Activated effector memory CD4-positive, alpha-beta T cell treated with anti-CD3 and anti-CD28 coated beads, Interleukin-2, amount 50 U/mL, for 16 hours (primary cell): ENCODE measurements around the gene ZNF649.
"Not testable (repeated sequence)": the region's sequence is repeated elsewhere in the genome, so short reads cannot be mapped to it uniquely, and the experiment has no call there.

Source experiments
- DNase-seq: peaks from one replicate; pipeline ENCODE4 v3.0.0-alpha.2; 2020

The ZNF649 gene

DNA sequence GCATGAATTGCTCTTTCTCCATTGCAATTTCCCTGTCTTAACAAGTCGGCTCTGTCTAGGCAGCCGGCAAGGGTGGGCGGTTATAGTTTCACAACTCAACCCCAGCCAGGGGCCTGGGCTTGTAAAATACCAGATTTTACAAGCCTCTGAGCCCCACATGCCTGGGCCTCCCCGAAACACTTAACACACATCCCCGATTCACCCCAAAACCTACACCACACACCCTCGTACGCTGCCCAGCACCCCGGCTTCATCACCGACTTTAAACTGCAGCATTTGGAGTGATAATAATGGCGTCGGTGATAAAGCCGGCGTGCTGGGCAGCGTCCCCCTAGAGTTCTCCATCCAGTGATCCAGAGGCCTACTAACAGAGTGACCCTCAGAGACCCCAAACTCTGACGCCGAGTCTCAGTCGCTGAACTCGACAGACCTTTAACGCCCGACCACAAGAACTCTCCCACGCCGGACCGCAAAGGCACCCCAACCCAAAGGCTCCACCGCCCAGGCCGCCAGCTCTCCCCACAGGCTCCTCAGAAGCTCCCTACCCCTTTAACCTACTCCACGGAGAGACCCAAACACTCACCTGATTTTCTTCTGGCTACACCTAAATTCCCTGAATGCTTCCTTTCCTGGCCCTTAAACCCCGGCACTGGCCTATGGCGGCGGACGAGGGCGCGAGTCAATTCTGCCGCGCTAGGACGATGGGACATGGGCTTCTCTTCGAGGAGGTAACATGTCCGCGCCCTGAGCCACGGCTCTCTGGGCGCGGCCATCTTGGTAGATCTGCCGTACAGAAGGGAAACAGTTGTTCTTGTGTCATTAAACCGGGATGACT is at the start of gene ZNF649:
TSS of gene ZNF649 (minus strand) at position 687 of the 835 bp plus-strand sequence. CDS start 4,910 bp downstream, outside the sequence.
- peak; percentile 92 for DNase-seq

DNA sequence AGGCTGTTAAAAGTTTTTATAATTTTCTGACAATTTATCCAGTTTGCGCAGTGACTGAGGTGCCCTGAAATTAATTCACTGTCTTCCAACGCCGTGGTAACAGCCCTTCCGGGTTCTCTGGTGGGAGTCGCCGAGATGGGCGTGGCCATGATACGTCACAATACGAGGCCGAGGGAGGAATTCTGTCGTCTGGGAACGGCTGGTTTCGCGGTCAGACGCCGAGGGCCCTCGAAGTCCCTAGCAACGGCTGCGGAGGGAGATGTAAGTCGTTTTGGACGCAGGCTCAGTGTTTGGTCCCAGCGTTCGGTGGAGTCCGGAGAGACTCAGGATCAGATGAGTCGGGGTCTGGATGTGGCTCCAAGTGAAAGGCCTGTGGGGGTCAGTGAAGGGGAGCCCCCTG is 44.2 kb upstream of the ZNF649 start:
- DNase-seq: no peak

DNA sequence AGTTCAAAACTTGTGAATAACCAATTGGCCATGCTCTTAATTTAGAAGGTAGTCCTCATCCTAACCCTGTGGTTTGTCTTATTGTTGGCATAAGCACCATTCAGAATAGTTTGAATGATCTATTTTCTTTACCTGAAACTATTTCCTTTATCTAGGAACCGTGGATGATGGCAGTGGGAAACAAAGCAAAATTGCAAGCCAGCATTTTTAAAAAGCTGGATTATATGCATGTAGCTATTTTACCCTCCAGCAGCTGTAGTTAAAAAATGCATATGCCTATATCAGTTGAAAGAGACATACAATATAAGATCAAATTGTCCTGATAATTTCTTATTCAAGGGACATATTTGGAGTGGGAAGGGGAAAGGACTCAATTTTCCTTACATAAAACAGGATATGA is 41.8 kb upstream of the ZNF649 start:
- DNase-seq: no peak

DNA sequence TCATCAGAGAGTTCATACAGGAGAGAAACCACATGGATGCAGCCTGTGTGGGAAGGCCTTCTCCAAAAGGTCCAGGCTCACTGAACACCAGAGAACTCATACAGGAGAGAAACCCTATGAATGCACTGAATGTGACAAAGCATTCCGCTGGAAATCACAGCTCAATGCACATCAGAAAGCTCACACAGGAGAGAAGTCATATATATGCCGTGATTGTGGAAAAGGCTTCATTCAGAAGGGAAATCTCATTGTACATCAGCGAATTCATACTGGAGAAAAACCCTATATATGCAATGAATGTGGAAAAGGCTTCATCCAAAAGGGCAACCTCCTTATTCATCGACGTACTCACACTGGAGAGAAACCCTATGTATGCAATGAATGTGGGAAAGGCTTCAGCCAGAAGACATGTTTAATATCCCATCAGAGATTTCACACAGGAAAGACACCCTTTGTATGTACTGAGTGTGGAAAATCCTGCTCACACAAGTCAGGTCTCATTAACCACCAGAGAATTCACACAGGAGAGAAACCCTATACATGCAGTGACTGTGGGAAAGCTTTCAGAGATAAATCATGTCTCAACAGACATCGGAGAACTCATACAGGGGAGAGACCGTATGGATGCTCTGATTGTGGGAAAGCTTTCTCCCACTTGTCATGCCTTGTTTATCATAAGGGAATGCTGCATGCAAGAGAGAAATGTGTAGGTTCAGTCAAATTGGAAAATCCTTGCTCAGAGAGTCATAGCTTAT is 40.2 kb upstream of the ZNF649 start:
- no peak for DNase-seq

DNA sequence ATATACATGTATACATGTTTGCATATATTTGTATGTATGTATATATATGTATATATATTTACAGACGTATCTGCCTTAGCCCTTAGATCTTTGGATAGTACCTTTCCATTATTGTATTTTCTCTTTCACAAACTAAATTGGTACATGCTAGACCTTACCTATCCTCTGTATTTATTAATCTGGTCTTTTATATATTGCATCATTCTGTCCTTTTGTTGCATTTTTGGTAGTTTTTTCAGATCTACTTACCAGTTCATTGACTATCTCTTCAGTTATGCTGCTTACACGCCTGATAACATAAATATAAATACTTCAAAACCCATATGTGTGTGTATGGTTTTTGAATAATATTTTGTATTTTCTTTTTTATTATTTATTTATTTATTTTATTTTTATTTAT is 34.1 kb upstream of the ZNF649 start:
- DNase-seq: no peak

DNA sequence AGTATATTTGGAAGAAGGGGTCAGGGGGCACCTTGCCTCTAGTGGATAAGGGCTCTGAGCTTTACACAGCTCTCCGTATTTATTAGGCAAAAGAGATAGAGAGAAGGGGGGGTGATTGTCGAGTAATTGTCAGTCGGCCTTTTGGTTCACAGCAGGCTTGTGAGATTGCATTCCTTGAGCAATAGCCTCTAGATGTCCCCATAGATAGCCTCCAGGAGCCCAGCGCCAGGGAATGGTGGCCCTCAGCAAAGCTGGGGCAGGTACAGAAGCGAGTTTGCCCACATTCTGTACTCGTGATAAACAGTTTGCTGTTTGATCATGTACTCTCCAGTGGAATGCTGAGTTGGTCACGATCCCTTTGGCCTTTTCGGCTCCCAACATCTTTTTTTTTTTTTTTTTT is 27.1 kb upstream of the ZNF649 start:
- DNase-seq: no peak

DNA sequence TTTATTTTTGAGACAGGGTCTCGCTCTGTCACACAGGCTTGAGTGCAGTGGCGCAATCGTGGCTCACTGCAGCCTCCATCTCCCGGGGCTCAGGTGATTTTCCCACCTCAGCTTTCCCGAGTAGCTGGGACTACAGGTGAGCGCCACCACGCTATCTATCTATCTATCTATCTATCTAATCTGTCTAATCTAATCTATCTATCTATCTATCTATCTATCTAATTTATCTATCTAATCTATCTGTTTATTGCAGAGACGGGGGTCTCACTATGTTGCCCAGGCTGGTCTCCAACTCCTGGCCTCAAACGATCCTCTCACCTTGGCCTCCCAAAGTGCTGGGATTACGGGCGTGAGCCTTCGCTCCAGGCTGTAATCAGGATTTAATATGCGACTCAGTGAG is 23.0 kb upstream of the ZNF649 start:
- DNase-seq: no peak

DNA sequence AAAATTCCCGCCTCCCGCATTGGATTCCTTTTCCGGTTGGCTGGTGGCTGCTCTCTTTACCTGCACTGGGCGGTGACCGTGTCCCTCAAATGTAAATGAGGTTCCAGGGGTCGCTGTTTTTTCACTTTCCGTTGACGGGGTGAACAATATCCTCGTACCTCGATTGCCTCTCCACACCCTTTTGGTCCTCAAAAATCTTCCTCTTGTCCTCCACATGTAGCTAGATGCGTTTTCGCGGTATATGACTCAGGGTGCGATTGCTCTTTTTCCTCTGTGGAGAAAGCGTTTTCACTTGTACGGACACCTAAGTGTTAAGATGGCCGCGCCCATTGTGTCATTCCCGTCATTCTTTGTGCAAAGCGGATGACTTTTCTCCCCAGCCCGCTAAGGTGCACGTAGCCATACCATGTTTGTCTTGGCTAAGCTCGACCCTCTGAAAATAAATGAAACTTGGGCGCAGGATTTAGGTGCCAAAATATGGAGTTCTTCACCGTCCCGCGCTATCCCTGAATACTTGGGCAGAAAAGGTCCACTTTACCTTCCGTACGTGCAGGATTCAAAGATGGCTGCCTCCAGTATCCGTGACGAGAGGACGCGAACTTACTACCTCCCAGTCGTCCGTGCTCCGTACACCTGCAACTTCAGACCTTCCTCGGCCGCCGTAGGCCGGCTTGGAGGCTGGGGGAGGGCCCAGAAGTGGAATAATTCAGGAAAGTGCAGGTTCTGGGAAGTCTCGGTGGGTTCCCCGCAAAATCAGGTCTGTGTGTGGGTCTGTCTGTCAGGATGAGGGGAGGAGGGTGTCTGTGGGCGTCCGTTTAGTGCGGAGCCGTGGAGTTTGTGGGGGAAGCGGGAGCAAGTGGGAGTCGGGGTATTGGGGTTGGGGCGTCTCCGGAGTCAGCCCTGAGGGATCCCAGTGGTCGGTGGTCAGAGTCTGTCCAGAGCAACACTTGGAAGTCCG is 22.2 kb upstream of the ZNF649 start, which contains the start of gene ZNF613:
TSS of gene ZNF613 (plus strand) at position 689 of the 958 bp plus-strand sequence. CDS start 8,749 bp downstream, outside the sequence.
- peak; percentile 93 for DNase-seq

DNA sequence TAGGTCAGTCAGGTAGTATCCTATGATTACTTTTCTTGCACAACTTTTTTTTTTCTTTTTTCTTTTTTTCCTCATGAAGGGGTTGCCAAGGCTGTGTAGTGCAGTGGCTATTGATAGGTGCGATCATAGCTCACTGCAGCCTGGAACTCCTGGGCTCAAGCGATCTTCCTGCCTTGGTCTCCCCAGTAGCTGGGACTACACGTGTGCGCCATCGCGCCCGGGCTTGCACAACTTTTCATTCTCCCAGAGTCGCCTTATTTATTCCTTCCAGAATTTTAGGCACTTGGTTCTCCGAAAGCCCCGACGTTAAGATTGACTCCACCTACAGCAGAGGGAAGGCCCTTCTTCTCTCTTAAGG is 21.6 kb upstream of the ZNF649 start:
- no peak for DNase-seq

DNA sequence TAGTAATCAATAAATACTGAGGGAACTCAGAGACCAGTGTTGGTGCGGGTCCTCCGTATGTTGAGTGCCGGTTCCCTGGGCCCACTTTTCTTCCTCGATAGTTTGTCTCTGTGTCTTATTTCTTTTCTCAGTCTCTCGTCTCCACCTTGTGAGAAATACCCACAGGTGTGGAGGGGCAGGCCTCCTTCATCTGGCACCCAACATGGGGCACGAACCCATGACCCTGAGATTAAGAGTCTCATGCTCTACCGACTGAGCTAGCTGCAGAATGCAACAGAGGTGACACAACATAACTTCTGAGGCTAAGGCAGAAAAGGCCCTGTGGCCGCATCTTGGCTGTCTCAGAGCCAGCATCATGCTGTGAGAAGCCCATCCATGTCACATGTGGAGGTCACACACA is 17.1 kb upstream of the ZNF649 start:
- DNase-seq: no peak

DNA sequence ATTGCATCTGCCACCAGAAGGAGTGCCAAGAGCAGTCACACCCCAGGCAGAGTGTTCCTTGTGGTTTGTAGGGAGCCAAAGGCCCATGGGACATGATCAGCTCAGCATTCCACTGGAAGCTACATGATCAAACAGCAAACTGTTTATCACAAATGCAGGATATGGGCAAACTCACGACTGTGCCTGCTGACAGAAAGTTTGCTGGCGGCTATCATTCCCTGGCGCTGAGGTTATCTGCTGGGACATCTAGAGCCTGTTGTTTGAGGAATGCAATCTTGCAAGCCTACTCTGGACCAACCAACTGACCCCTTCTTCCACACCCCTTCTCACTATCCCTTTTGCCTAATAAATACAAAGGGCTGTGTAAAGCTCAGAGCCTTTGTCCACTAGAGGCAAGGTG is 14.8 kb upstream of the ZNF649 start:
- no peak for DNase-seq

DNA sequence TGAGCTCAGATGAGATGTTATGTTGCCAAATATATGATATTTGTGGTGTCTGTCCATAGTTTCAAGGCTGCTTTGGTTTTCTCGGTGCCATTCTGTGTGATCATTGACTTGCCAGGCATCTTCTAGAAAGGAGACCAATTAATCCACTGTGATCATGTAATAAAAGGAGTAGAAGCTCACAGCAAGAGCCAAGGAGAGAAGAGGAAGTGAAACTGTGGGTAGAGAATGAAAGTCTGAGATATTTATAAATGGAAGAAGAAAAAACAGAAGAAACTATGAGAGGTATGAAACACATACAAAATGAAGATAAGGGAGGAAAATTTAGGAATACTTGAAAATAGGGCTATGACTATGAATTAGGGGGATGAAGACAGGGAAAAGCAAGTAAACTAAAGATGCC is 11.3 kb upstream of the ZNF649 start:
- no peak for DNase-seq

DNA sequence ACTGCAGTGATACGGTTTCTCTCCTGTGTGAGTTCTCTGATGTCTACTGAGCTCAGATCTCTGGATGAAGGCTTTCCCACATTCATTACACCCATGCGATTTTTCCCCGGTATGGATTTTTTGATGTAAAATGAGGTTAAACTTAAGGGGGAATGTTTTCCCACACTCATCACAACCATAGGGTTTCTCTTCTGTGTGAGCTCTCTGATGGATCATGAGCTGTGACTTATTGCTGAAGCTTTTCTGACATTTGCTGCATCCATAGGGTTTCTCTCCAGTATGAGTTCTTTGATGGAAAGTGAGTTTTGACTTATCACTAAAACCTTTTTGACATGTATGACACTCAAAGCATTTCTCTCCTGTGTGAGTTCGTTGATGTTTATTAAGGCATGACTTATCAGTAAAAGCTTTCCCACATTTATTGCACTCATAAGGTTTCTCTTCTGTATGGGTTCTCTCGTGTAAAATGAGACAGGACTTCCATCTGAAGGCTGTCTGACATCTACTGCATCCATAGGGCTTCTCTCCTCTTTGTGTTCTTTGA is 10.6 kb upstream of the ZNF649 start:
- no peak for DNase-seq

DNA sequence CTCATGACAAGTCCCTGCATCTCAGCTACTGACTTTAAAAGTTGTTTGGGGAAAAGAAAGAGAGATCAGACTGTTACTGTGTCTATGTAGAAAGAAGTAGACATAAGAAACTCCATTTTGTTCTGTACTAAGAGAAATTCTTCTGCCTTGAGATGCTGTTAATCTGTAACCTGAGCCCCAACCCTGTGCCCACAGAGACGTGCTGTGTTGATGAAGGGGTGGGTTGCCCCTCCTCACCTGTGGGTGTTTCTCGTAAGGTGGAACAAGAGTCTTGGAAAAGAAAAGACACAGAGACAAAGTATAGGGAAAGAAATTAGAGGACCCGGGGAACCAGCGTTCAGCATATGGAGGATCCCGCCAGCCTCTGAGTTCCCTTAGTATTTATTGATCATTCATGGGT is 3.2 kb upstream of the ZNF649 start:
- DNase-seq: not testable (repeated sequence)

DNA sequence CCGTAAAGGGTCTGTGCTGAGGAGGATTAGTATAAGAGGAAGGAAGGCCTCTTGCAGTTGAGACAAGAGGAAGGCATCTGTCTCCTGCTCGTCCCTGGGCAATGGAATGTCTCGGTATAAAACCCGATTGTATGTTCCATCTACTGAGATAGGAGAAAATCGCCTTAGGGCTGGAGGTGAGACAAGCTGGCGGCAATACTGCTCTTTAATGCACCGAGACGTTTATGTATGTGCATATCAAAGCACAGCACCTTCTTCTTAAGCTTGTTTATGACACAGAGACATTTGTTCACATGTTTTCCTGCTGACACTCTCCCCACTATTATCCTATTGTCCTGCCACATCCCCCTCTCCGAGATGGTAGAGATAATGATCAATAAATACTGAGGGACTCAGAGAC is 1.3 kb upstream of the ZNF649 start:
- not testable (repeated sequence) for DNase-seq

DNA sequence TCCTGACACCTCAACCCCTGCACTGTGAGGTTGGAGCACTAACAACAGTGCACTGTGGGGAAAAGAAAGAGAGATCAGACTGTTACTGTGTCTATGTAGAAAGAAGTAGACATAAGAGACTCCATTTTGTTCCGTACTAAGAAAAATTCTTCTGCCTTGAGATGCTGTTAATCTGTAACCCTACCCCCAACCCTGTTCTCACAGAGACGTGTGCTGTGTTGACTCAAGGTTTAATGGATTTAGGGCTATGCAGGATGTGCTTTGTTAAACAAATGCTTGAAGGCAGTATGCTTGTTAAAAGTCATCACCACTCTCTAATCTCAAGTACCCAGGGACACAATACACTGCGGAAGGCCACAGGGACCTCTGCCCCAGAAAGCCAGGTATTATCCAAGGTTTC is 822 bp upstream of the ZNF649 start:
- DNase-seq: not testable (repeated sequence)

DNA sequence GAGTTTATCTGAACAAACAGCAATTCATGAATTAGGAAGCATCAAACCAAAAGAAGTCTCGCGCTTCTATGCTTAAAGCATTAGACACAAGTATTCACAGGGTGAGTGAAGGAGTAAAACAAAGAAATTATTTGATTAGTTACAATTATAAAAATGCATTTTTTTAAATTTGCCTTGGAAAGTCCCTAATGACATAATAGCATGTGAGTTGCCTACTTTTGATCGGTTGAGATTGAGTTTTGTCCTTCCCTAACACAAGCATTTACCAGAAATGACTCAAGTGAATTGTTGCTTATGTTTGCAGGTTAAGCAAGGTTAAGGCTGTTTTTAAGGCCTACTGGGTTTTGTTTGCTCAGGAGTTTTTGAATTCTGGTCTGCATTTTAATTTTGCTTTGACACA is 389 bp upstream of the ZNF649 start:
- no peak for DNase-seq

DNA sequence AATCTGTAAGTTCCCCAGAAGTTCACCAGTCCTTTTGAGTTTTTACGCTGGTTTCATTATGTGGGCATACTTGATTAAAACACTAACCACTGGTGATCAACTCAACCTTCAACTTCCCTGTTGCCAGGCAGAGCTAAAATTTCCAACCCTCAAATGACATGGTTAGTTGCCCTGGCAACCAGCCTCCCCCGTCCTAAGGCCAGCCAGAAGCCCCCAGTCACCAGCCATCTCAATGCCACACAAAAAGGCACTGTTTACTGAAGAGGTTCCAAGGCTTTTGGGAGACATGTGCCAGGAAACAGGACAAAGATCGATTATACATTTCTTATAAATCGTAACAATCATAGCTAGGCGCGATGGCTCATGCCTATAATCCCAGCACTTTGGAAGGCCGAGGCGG is 1.6 kb downstream of the ZNF649 start:
- DNase-seq: no peak

DNA sequence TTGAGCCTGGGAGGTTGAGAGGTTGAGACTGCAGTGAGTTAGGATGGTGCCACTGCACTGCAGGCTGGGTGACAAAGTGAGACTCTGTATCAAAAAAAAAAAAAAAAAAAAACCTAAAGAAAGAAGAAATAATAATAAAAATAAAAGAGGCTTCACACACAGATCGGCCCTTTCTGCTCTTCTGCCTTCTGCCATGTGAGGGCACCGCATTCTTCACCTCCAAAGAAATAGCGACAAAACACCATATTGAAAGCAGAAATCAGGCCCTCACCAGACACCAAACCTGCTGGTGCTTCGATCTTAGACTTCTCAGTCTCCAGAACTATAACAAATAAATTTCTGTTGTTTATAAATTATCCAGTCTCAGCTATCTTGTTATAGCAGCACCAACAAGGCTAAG is 3.0 kb downstream of the ZNF649 start:
- no peak for DNase-seq

DNA sequence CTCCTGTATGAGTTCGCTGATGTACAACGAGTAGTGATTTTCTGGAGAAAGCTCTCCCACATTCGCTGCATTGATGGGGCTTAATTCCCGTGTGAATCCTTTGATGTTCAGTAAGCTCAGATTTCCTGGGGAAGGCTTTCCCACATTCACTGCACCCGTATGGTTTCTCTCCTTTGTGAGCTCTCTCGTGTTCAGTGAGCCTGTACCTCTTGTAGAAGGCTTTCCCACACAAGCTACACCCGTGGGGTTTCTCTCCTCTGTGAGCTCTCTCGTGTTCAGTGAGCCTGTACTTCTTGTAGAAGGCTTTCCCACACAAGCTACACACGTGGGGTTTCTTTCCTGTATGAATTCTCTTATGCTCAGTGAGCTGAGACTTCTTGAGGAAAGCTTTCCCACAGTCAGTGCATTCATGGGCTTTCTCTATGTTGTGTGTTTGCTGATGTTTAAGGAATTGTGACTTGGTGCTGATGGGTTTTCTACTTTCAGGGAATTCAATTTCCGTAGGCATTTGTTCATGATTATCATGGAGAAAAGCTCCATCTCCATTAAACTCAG is 13.5 kb downstream of the ZNF649 start:
- DNase-seq: no peak

DNA sequence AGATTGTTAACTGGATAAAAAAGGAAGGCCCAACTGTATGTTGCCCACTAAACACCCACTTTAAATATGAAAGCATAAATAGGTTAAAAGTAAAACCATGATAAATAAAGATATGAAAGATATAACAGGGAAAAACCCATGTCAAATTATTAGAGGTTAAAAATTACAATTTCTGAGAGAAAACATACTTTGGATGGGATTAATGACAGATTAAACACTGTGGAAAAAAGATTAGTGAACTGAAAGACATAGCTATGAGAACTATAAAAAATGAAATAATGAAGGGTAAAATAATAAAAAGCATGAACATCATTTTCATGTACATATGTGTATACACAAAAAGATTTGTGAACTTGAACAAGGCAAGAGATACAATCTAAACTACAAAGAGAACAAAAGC is 14.9 kb downstream of the ZNF649 start:
- DNase-seq: no peak
